BLaER1 treated with 17β-estradiol and CSF1 and Interleukin-3, amounts not matched to agents 10 nM and 100 nM (cell line): ENCODE measurements around the gene ELOVL5.

Source experiments
- H3K27ac ChIP-seq, 11 experiments: shearing (Covaris generic); formaldehyde crosslinking; 2 replicates each; pipeline ENCODE4 v1.8.1; 2022
- H3K27me3 ChIP-seq, 11 experiments: shearing (Covaris generic); formaldehyde crosslinking; 2 replicates each; pipeline ENCODE4 v1.8.1; 2022
- H3K36me3 ChIP-seq, 11 experiments: shearing (Covaris generic); formaldehyde crosslinking; 2 replicates each; pipeline ENCODE4 v1.8.1; 2022
- H3K4me1 ChIP-seq, 10 experiments: shearing (Covaris generic); formaldehyde crosslinking; 2 replicates each; pipeline ENCODE4 v1.8.1; 2022
- H3K4me2 ChIP-seq, 11 experiments: shearing (Covaris generic); formaldehyde crosslinking; 2 replicates each; pipeline ENCODE4 v1.8.1; 2022
- H3K4me3 ChIP-seq, 10 experiments: shearing (Covaris generic); formaldehyde crosslinking; 2 replicates each; pipeline ENCODE4 v1.8.1; 2022
- H3K9ac ChIP-seq, 11 experiments: shearing (Covaris generic); formaldehyde crosslinking; 2 replicates each; pipeline ENCODE4 v1.8.1; 2022
- H3K9me3 ChIP-seq, 11 experiments: shearing (Covaris generic); formaldehyde crosslinking; replicated peaks in 1 of 11; 2 replicates each; pipeline ENCODE4 v1.8.1; 2022
- H4K20me1 ChIP-seq, 11 experiments: shearing (Covaris generic); formaldehyde crosslinking; 2 replicates each; pipeline ENCODE4 v1.8.1; 2022
- Cebpa-rat ChIP-seq, 11 experiments: shearing (Covaris generic); IDR thresholded peaks; 2 replicates each; pipeline ENCODE4 v1.8.1; 2022

ELOVL5 gene

DNA sequence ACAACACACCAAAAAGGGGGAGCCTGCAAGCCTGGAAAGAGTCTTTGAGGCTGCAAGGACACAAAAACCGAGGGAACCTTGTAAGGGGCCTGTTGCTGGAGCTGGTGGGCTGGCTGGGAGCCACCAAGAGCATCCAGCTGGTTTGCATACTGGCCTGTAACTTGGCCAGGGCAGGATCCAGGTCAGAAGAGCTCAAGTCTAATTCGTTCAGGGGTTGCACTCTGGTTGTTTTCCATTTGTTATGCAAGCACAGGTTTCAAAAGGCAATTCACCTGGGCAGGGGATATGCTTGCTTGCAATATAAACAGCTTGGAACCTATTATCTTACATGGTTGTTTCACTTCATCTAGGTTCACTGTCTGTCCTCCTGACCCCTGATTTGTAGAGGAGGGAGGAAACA is 101.8 kb downstream of the ELOVL5 start:
- H3K4me3 ChIP-seq, result no peak overlapping the region
- peak overlapping the region in 4 of 11 experiments; percentile 0 to 77 (median 43); a peak in 2 of 22 replicates for H3K4me2 ChIP-seq
- H3K27me3 ChIP-seq, result no peaks in the 10 kb centered on the region
- H3K9me3 ChIP-seq, result no peaks in the 10 kb centered on the region
- H3K36me3 ChIP-seq, result no peaks in the 10 kb centered on the region
- H3K27ac ChIP-seq, result no peak overlapping the region
- H3K9ac ChIP-seq, result no peak overlapping the region
- no peak for TF ChIP-seq Cebpa-rat (IDR thresholded peaks at IDR 0.05)
- H3K4me1 ChIP-seq, result peaks cover 17 to 36% (median 24%) of the 10 kb centered on the region in 10 experiments
- no peaks in the 10 kb centered on the region for H4K20me1 ChIP-seq

DNA sequence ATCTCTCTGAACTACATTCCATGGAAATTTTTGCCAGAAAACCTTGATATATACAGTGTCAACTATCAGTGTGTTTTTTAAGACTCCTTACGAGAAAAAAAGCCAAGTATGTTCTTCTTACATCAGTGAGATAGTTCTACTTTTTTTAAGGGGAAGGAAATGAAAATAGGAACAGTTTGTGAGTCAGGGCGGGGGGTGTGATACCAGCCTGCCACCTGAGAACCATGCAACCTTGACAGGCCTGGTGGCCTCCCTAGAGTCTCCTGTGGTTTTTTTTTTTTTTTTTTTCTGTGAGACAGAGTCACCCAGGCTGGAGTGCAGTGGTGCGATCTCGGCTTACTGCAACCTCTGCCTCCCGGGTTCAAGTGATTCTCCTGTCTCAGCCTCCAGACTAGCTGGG is 103.8 kb downstream of the ELOVL5 start:
- no peak for TF ChIP-seq Cebpa-rat (IDR thresholded peaks at IDR 0.05)
- H3K9me3 ChIP-seq, result peaks cover 0 to 14% (median 5%) of the 10 kb centered on the region in 11 experiments; a peak in 10 of 22 replicates
- peak overlapping the region; percentile 62 to 84 (median 76) for H3K4me2 ChIP-seq
- H3K4me1 ChIP-seq, result peaks cover 32 to 47% (median 36%) of the 10 kb centered on the region in 10 experiments
- H3K27ac ChIP-seq, result peak overlapping the region in 6 of 11 experiments; percentile 12 to 69 (median 42); a peak in 8 of 22 replicates
- peak overlapping the region in 1 of 11 experiments; percentile 35; a peak in 1 of 22 replicates for H3K9ac ChIP-seq
- no peak overlapping the region for H3K4me3 ChIP-seq
- no peaks in the 10 kb centered on the region for H3K36me3 ChIP-seq
- H4K20me1 ChIP-seq, result no peaks in the 10 kb centered on the region
- H3K27me3 ChIP-seq, result no peaks in the 10 kb centered on the region

DNA sequence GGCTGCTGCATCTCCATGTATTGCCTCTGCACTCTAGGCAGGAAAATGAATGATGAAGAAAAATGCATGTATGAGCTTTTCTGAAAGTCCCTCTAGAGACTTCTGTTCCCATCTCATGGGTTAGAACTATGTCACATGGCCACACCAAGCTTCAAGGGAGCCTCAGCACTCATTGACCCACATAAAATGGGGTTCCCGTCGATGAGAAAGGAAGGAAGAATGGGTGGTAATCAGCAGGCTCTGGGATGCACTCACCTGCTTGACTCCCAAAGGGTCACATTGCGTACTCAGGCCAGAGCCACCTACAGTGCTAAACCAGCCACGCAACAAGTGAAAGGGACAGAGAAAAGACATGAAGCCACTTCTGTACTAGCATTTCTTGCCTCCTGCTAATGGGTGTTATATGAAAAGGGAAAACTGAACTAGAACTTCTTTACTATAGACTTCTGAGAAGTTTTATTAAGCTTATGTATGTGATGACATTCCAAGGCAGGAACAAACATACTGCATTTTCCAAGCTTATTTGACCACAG is 104.3 kb downstream of the ELOVL5 start:
- Histone ChIP-seq H3K36me3 (no peaks in the 10 kb centered on the region), H3K9me3 (peaks cover 0 to 19% (median 10%) of the 10 kb centered on the region in 11 experiments; a peak in 11 of 22 replicates), H3K4me1 (peaks cover 32 to 47% (median 36%) of the 10 kb centered on the region in 10 experiments), H3K4me2 (peak overlapping the region; percentile 62 to 84 (median 76)), H3K27me3 (no peaks in the 10 kb centered on the region), H3K9ac (peak overlapping the region in 1 of 11 experiments; percentile 35; a peak in 1 of 22 replicates), H4K20me1 (no peaks in the 10 kb centered on the region), H3K4me3 (no peak overlapping the region), H3K27ac (peak overlapping the region in 7 of 11 experiments; percentile 12 to 69 (median 34); a peak in 11 of 22 replicates)
- no peak for TF ChIP-seq Cebpa-rat (IDR thresholded peaks at IDR 0.05)

DNA sequence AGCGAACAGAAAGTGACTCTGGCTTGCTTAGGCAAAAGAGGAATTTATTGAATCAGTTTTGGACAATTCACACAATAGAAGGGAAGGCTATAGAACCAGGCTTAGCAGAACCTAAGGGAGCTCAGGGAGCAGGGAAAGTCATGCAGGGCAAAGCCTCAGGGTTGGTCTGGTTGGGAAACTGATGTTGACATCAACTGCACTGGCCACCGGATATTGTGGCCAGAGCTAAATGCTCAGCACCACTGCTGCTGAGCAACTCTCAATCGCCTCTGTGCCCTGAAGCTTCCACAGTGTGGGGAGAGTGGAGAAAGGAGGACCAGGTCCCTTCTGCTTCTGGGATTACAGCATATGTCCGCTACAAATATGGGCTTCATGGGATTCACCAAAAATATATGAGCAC is 106.8 kb downstream of the ELOVL5 start:
- Histone ChIP-seq H3K4me2 (no peak overlapping the region), H3K9me3 (peaks cover 0 to 19% (median 10%) of the 10 kb centered on the region in 11 experiments; a peak in 11 of 22 replicates), H3K27ac (no peak overlapping the region), H3K4me1 (peaks cover 32 to 46% (median 36%) of the 10 kb centered on the region in 10 experiments), H3K36me3 (no peaks in the 10 kb centered on the region), H4K20me1 (no peaks in the 10 kb centered on the region), H3K9ac (no peak overlapping the region), H3K27me3 (no peaks in the 10 kb centered on the region), H3K4me3 (no peak overlapping the region)
- TF ChIP-seq Cebpa-rat (IDR thresholded peaks at IDR 0.05), result no peak

DNA sequence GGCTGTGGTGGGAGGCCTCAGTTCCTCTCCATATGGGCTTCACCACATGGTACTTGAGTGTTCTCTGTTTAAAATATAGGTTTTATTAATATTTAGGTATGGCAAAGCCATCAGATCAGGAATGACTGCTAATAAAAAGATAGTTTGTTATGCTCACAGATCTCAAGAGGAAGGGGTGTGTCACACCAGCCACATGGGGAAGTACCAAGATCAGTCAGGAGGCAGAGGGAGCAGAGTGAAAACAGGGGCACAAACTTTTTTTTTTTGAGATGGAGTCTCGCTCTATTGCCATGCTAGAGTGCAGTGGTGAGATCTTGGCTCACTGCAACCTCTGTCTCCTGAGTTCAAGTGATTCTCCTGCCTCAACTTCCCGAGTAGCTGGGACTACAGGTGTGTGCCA is 108.0 kb downstream of the ELOVL5 start:
- peaks cover 0 to 19% (median 10%) of the 10 kb centered on the region in 11 experiments; a peak in 11 of 22 replicates for H3K9me3 ChIP-seq
- H3K36me3 ChIP-seq, result no peaks in the 10 kb centered on the region
- no peaks in the 10 kb centered on the region for H3K27me3 ChIP-seq
- no peak overlapping the region for H3K4me3 ChIP-seq
- no peak for TF ChIP-seq Cebpa-rat (IDR thresholded peaks at IDR 0.05)
- H3K27ac ChIP-seq, result no peak overlapping the region
- peak overlapping the region; percentile 7 to 71 (median 38); a peak in 20 of 22 replicates for H3K4me2 ChIP-seq
- H4K20me1 ChIP-seq, result no peaks in the 10 kb centered on the region
- H3K4me1 ChIP-seq, result peaks cover 27 to 35% (median 30%) of the 10 kb centered on the region in 10 experiments
- no peak overlapping the region for H3K9ac ChIP-seq

DNA sequence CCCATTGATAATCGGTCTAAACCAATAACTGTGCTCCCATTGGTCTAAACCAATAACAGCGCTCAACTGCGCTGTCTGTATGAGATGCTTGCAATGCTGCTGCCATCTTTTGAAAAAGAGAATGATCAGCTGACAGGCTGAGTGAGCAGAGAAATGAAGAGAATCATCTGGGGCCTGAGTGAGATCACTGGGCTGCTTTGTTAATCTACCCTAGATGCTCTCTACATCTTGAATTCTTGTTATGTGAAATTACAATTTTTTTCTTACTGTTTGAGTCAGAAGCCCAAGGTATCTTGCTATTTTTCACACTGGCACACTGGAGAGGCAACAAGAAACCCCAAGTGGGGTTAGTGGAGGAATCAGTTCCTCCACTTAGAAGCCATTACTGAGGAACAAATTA is 108.6 kb downstream of the ELOVL5 start:
- Histone ChIP-seq H3K27me3 (no peaks in the 10 kb centered on the region), H3K4me3 (no peak overlapping the region), H3K36me3 (no peaks in the 10 kb centered on the region), H3K27ac (no peak overlapping the region), H3K4me2 (peak overlapping the region in 4 of 11 experiments; percentile 48 to 71 (median 59); a peak in 6 of 22 replicates), H3K9ac (no peak overlapping the region), H3K4me1 (peaks cover 21 to 28% (median 23%) of the 10 kb centered on the region in 10 experiments), H4K20me1 (no peaks in the 10 kb centered on the region), H3K9me3 (peaks cover 0 to 19% (median 10%) of the 10 kb centered on the region in 11 experiments; a peak in 11 of 22 replicates)
- no peak for TF ChIP-seq Cebpa-rat (IDR thresholded peaks at IDR 0.05)

DNA sequence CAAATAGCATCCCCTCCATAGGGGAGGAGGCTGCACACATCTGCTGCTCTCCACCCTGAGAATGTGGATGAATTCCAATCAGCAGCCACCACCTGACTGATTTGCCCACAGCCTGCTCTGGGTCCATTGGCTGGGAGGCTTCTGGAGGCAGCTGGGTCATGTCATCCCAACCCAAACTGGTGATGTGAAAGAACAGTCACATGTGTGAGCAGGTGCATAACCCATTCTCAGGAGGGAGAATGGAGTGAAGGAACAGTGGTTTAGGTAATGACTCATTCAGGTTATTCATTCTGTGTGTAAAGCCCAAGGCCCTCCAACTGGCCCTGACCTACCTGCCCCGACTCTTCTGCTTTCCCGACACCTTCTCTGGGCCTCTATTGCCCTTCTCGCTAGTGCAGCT is 109.2 kb downstream of the ELOVL5 start:
- no peak overlapping the region for H3K4me3 ChIP-seq
- H3K9me3 ChIP-seq, result peaks cover 0 to 19% (median 10%) of the 10 kb centered on the region in 11 experiments; a peak in 11 of 22 replicates
- no peaks in the 10 kb centered on the region for H3K36me3 ChIP-seq
- H3K27me3 ChIP-seq, result no peaks in the 10 kb centered on the region
- no peak overlapping the region for H3K4me2 ChIP-seq
- H4K20me1 ChIP-seq, result no peaks in the 10 kb centered on the region
- H3K9ac ChIP-seq, result no peak overlapping the region
- no peak for TF ChIP-seq Cebpa-rat (IDR thresholded peaks at IDR 0.05)
- no peak overlapping the region for H3K27ac ChIP-seq
- H3K4me1 ChIP-seq, result peaks cover 15 to 22% (median 17%) of the 10 kb centered on the region in 10 experiments

DNA sequence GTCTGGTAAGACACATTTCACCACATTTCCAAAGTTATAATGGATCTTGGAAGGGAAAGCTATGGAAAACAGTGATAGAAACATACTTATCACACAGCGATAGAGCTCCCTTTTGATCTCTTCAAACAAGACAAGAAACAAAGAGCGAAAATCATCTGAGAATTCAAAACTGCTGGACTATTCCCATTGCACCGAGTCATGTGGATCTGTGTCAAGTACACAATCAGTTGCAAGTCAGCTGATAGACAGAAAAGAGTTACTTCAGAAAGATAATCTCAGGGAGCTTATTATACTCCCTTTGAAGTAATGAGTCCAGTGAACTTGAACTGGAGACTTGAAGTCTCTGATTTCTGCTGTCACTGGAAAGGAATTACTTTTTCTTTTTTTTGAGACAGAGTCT is 110.4 kb downstream of the ELOVL5 start:
- Histone ChIP-seq H3K27me3 (no peaks in the 10 kb centered on the region), H3K9ac (no peak overlapping the region), H4K20me1 (no peaks in the 10 kb centered on the region), H3K9me3 (peaks cover 0 to 19% (median 10%) of the 10 kb centered on the region in 11 experiments; a peak in 11 of 22 replicates), H3K27ac (no peak overlapping the region), H3K4me3 (no peak overlapping the region), H3K36me3 (no peaks in the 10 kb centered on the region), H3K4me1 (peaks cover 11 to 15% (median 12%) of the 10 kb centered on the region in 10 experiments), H3K4me2 (no peak overlapping the region)
- no peak for TF ChIP-seq Cebpa-rat (IDR thresholded peaks at IDR 0.05)

DNA sequence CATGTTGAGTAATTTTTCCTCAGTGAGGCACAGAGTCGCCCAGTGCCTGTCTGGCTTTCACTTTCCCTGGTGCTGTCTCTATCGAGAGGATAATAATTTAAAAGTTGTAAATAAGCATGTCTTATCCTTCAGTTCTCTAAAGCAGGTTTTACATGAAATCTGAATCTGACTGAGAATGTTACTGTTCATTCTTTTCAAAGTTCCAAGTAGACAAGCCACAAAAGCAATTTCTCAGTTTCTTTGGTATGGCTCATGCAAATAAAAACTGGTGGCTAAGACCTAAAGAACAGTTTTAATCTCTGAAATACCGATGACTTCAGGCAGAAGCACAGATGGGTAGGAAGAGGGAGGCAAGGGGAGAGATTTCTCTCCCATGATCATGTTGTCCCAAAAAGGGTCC is 112.5 kb downstream of the ELOVL5 start:
- Histone ChIP-seq H3K4me2 (no peak overlapping the region), H3K27ac (no peak overlapping the region), H3K4me1 (peaks cover 7 to 11% (median 9%) of the 10 kb centered on the region in 10 experiments), H3K27me3 (no peaks in the 10 kb centered on the region), H3K36me3 (no peaks in the 10 kb centered on the region), H3K9me3 (peaks cover 0 to 18% (median 10%) of the 10 kb centered on the region in 11 experiments; a peak in 11 of 22 replicates), H3K4me3 (no peak overlapping the region), H3K9ac (no peak overlapping the region), H4K20me1 (no peaks in the 10 kb centered on the region)
- TF ChIP-seq Cebpa-rat (IDR thresholded peaks at IDR 0.05), result no peak
